HG02623 (cell line): ENCODE results near the gene ITGAD.

Source experiments
- ATAC-seq: cut with Tn5 transposase; IDR thresholded peaks from one replicate; pipeline ENCODE4 v1.9.1; 2021; ENCODE audit warnings: moderate library complexity; ENCODE audit not compliant: unreplicated experiment

The ITGAD gene

DNA sequence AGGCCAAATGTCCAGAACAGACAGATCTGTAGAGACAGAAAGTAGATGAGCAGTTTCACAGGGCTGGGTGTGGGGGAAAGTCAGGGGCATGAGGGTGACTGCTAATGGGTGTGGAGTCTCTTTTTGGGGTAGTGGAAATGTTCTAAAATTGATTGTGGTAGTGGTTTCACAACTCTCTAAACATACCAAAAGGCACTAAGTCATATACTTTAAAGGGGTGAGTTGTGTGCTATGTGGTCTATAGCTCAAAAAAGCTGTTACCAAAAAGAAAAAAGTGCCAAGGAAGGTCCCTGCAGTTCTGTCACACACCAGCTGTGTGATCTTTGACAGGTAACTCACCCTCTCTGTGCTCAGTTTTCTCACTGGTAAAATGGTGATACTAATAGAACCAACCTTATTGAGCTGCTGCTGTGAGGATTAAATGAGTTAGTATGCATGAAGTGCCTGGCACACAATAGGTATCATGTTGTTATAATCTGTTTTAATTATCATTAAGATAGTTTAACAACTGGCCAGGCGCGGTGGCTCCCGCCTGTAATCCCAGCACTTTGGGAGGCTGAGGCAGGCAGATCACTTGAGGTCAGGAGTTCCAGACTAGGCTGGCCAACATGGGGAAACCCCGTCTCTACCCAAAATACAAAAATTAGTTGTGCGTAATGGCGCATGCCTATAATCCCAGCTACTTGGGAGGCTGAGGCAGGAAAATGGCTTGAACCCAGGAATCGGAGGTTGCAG lies 27.8 kb upstream of the ITGAD start:
- ATAC-seq: no peak

DNA sequence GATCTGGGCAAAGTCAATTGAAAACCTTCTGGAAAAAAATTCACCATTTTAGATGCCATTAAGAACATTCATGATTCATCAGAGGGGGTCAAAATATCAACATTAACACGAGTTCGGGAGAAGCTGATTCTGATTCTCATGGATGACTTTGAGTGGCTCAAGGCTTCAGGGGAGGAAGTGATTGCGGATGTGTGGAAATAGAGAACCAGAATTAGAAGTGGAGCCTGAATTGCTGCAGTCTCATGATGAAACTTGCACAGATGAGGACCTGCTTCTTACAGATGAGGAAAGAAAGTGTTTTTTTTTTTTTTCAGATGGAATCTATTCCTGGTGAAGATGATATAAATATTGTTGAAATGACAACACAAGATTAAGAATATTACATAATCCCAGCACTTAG lies 25.3 kb upstream of the ITGAD start:
- ATAC-seq: no peak

GRCh38 chr16:31371008-31371407 lies 22.1 kb upstream of the ITGAD start:
- no peak for ATAC-seq

DNA sequence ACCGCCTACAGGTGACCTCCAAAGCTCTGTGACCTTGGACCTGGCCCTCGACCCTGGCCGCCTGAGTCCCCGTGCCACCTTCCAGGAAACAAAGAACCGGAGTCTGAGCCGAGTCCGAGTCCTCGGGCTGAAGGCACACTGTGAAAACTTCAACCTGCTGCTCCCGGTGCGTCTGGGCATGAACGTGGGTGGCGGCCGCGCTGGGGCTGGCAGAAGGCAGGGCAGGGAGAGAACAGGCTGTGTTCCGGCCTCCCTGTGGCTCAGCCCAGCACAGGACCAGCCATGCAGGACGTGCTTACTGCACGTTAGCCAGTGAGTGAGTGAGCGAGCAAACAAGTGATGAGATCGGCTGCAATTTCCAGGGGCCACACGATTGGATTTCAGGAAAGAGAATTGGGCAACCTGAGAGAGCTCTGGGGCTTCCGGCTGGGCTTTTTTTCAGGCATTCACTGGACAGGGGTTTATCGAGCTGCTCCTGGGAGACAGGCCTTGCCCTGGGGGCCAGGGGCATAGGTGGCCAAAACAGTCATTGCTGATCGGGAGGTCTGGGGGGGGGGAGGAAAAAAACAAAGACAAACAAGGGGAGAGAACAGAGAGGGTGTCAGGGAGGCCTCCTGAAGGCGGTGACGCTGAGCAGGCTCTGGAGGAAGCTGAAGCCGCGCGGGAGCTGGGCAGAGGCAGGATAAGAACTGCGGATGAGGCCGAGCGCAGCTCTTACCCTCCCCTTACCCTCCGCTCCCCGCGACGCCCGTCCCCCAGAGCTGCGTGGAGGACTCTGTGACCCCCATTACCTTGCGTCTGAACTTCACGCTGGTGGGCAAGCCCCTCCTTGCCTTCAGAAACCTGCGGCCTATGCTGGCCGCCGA lies 21.3 kb upstream of the ITGAD start:
- ATAC-seq: no peak

GRCh38 chr16:31373235-31373634 lies 19.9 kb upstream of the ITGAD start:
- no peak for ATAC-seq

- no peak for ATAC-seq
Measured at GRCh38 chr16:31375231-31375630, 17.9 kb upstream of the ITGAD start.

- no peak for ATAC-seq
Measured at GRCh38 chr16:31376705-31377104, 16.4 kb upstream of the ITGAD start.

GRCh38 chr16:31377210-31377903 lies 15.8 kb upstream of the ITGAD start:
- no peak for ATAC-seq

GRCh38 chr16:31380201-31380600 lies 12.9 kb upstream of the ITGAD start:
- ATAC-seq: no peak

DNA sequence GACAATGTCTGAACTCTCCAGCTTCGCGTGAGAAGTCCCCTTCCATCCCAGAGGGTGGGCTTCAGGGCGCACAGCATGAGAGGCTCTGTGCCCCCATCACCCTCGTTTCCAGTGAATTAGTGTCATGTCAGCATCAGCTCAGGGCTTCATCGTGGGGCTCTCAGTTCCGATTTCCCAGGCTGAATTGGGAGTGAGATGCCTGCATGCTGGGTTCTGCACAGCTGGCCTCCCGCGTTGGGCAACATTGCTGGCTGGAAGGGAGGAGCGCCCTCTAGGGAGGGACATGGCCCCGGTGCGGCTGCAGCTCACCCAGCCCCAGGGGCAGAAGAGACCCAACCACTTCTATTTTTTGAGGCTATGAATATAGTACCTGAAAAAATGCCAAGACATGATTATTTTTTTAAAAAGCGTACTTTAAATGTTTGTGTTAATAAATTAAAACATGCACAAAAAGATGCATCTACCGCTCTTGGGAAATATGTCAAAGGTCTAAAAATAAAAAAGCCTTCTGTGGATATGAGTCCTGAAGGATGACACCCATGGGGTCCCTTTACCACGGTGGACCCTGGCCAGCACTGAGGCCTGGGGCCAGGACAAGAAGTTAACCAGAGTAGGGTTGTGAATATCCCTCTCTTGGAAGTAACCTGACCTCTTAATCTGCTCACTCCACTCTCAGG lies 10.5 kb upstream of the ITGAD start:
- no peak for ATAC-seq

DNA sequence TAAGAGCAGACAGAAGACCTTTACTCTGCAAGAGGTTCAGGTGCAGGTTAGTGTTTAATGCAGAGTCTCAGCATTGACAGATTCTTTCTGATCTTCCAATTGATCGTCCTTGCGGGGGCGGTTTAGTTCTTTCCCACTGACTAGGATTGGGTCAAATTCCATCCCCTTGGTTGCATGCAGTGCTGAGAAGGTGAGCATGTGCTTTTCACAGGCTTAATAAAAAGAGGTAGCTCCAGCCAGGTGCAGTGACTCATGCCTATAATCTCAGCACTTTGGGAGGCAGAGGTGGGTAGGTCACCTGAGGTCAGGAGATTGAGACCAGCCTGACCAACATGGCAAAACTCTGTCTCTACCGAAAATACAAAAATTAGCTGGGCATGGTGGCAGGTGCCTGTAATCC lies 7.5 kb upstream of the ITGAD start:
- no peak for ATAC-seq

GRCh38 chr16:31386157-31386984 lies 6.8 kb upstream of the ITGAD start:
- ATAC-seq: no peak

- no peak for ATAC-seq
Measured at GRCh38 chr16:31388535-31388934, 4.6 kb upstream of the ITGAD start.

DNA sequence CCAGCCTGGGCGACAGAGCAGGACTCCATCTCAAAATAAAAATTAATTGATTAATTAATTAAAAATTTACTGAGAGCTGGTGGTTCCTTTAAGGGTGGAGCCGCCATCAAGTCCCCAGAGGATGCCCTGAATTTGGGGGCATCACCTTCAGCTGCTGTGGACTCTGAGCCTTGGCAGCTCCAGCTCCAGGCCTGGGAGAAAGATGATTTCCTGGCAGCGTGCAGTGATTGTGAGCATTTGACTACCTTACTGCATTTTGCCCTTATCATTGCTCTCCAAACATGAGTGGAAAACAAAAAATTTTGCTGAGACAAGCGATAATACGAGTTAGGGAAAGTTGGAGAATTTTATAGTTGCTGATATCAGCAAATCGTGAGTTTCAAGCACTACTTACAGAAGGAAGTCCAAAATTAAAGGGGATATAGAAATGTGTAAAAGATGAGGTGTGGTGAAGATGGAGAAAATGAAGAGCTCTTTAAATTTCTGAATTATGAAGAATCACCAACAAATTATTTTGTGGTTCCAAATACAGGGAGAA lies 2.6 kb upstream of the ITGAD start:
- no peak for ATAC-seq

- no peak for ATAC-seq
Measured at GRCh38 chr16:31395647-31396046, 2.5 kb downstream of the ITGAD start.

GRCh38 chr16:31397096-31397660 lies 4.0 kb downstream of the ITGAD start:
- no peak for ATAC-seq

DNA sequence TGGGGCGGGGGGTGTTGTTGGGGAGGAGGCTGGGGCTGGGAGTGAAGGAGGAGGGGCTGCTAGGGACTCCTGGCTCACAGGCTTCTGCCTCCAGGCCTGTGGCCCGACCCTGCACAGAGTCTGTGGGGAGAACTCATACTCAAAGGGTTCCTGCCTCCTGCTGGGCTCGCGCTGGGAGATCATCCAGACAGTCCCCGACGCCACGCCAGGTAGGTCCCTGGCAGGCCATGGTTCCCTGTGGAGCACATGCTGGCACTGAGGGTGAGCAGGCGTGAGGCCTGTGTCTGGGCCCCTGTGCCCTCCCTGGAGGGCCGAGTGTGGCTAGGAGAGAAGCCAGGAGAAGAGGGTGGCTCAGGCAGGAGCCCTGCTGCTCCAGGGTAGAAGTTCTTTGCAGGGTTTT lies 4.6 kb downstream of the ITGAD start:
- ATAC-seq: no peak

DNA sequence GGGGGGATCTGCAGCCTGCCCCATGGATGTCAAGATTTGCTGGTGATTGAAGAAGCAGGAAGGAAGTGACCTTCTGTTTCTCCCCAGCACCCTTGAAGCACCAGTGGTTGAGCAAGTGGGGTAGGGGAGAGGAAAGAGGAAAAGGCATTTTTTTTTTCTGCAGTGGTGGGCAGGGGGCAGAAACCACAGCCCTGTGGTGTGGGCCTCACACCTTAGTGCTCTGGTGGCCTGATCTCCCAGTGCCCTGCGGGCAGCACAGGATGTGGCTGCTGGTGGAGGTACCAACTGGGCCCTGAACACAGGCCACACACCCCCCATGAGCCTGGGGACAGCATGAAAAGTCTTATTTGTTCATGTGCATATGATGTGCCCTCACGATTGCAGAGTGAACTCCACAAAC lies 7.1 kb downstream of the ITGAD start:
- ATAC-seq: no peak

- no peak for ATAC-seq
Measured at GRCh38 chr16:31401436-31401835, 8.3 kb downstream of the ITGAD start.

- ATAC-seq: no peak
Measured at GRCh38 chr16:31402687-31403086, 9.6 kb downstream of the ITGAD start.
